Measurements from ENCODE around the gene TLCD4. TPM values are rescaled to one million over a fixed set of nuclear protein-coding genes. Genes with fewer than 3 reads are reported as not detected.
A peak's percentile ranks its signal among the peaks of the same experiment; 100 is the strongest.

TLCD4 gene
- total and polyA plus RNA-seq, 2 of the 13 experiments (the other 11 are each of a cell fraction or from before 2014, with no cell fraction given): 4.7 to 14.5 TPM

- TF ChIP-seq FOSL2 (CRISPR knock-in tag; IDR thresholded peaks at IDR 0.05) (peak; percentile 74), RNF219 (CRISPR knock-in tag; IDR thresholded peaks at IDR 0.05) (no peak), ZFAT (CRISPR knock-in tag; conservative IDR thresholded peaks at IDR 0.05) (no peak), TEAD2 (CRISPR knock-in tag; IDR thresholded peaks at IDR 0.05) (no peak), YY1 (IDR thresholded peaks at IDR 0.05; ENCODE audit: insufficient read depth, insufficient replicate concordance, low read depth, low read length) (no peak), DR1 (CRISPR knock-in tag; IDR thresholded peaks at IDR 0.05) (no peak), CBX1 (IDR thresholded peaks at IDR 0.05; ENCODE audit: low read depth) (no peak), MIXL1 (CRISPR knock-in tag; IDR thresholded peaks at IDR 0.05) (peak; percentile 72; the same call in 1 of the 2 replicates), JDP2 (CRISPR knock-in tag; IDR thresholded peaks at IDR 0.05; ENCODE audit: borderline replicate concordance) (no peak; the same call in 1 of the 2 replicates), MAFG (CRISPR knock-in tag; IDR thresholded peaks at IDR 0.05) (no peak), PTBP1 (IDR thresholded peaks at IDR 0.05; ENCODE audit: low read depth, low read length, poor library complexity, severe bottlenecking) (no peak), MBNL3 (CRISPR knock-in tag; conservative IDR thresholded peaks at IDR 0.05) (no peak), ZNF570 (CRISPR knock-in tag; IDR thresholded peaks at IDR 0.05; ENCODE audit: borderline replicate concordance) (no peak), BHLHE40 (IDR thresholded peaks at IDR 0.05; ENCODE audit: low read length) (peak; percentile 59), NFIC (IDR thresholded peaks at IDR 0.05; ENCODE audit: low read length) (peak; percentile 85), ZNF282 (IDR thresholded peaks at IDR 0.05; ENCODE audit: partially characterized antibody) (no peak), ZNF83 (CRISPR knock-in tag; IDR thresholded peaks at IDR 0.05; ENCODE audit: borderline replicate concordance) (no peak), PRPF4 (IDR thresholded peaks at IDR 0.05; ENCODE audit: low read depth, low read length, poor library complexity, severe bottlenecking) (no peak)
- TF ChIP-seq, protein P1, sequence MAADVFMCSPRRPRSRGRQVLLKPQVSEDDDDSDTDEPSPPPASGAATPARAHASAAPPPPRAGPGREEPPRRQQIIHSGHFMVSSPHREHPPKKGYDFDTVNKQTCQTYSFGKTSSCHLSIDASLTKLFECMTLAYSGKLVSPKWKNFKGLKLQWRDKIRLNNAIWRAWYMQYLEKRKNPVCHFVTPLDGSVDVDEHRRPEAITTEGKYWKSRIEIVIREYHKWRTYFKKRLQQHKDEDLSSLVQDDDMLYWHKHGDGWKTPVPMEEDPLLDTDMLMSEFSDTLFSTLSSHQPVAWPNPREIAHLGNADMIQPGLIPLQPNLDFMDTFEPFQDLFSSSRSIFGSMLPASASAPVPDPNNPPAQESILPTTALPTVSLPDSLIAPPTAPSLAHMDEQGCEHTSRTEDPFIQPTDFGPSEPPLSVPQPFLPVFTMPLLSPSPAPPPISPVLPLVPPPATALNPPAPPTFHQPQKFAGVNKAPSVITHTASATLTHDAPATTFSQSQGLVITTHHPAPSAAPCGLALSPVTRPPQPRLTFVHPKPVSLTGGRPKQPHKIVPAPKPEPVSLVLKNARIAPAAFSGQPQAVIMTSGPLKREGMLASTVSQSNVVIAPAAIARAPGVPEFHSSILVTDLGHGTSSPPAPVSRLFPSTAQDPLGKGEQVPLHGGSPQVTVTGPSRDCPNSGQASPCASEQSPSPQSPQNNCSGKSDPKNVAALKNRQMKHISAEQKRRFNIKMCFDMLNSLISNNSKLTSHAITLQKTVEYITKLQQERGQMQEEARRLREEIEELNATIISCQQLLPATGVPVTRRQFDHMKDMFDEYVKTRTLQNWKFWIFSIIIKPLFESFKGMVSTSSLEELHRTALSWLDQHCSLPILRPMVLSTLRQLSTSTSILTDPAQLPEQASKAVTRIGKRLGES (CRISPR knock-in tag; IDR thresholded peaks at IDR 0.05; ENCODE audit: borderline replicate concordance): no peak
- TF ChIP-seq, protein P2, sequence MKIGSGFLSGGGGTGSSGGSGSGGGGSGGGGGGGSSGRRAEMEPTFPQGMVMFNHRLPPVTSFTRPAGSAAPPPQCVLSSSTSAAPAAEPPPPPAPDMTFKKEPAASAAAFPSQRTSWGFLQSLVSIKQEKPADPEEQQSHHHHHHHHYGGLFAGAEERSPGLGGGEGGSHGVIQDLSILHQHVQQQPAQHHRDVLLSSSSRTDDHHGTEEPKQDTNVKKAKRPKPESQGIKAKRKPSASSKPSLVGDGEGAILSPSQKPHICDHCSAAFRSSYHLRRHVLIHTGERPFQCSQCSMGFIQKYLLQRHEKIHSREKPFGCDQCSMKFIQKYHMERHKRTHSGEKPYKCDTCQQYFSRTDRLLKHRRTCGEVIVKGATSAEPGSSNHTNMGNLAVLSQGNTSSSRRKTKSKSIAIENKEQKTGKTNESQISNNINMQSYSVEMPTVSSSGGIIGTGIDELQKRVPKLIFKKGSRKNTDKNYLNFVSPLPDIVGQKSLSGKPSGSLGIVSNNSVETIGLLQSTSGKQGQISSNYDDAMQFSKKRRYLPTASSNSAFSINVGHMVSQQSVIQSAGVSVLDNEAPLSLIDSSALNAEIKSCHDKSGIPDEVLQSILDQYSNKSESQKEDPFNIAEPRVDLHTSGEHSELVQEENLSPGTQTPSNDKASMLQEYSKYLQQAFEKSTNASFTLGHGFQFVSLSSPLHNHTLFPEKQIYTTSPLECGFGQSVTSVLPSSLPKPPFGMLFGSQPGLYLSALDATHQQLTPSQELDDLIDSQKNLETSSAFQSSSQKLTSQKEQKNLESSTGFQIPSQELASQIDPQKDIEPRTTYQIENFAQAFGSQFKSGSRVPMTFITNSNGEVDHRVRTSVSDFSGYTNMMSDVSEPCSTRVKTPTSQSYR (CRISPR knock-in tag; IDR thresholded peaks at IDR 0.05; ENCODE audit: borderline replicate concordance): peak; percentile 56
- TF ChIP-seq, protein P3, sequence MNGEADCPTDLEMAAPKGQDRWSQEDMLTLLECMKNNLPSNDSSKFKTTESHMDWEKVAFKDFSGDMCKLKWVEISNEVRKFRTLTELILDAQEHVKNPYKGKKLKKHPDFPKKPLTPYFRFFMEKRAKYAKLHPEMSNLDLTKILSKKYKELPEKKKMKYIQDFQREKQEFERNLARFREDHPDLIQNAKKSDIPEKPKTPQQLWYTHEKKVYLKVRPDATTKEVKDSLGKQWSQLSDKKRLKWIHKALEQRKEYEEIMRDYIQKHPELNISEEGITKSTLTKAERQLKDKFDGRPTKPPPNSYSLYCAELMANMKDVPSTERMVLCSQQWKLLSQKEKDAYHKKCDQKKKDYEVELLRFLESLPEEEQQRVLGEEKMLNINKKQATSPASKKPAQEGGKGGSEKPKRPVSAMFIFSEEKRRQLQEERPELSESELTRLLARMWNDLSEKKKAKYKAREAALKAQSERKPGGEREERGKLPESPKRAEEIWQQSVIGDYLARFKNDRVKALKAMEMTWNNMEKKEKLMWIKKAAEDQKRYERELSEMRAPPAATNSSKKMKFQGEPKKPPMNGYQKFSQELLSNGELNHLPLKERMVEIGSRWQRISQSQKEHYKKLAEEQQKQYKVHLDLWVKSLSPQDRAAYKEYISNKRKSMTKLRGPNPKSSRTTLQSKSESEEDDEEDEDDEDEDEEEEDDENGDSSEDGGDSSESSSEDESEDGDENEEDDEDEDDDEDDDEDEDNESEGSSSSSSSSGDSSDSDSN (CRISPR knock-in tag; IDR thresholded peaks at IDR 0.05): peak; percentile 64
Observed at GRCh38 chr1:95122151-95122697, 5.1 kb downstream of the TLCD4 start (continued).
